BE2C (cell line): Measurements from ENCODE around the gene NPHP1.
"Not testable (repeated sequence)": the region's sequence is repeated elsewhere in the genome, so short reads cannot be mapped to it uniquely, and the experiment has no call there.

Source experiments
- DNase-seq: peaks from one replicate; pipeline ENCODE4 v3.0.0-alpha.2; 2020
- H3K27me3 ChIP-seq: fragments of 250-450 bp; sonication (Bioruptor Pico); 2 replicates; pipeline ENCODE4 v1.5.1; 2020; ENCODE audit warnings: mild to moderate bottlenecking
- H3K36me3 ChIP-seq: fragments of 250-450 bp; sonication (Bioruptor Pico); 2 replicates; pipeline ENCODE4 v1.5.1; 2020; ENCODE audit warnings: mild to moderate bottlenecking
- H3K4me1 ChIP-seq: fragments of 250-450 bp; sonication (Bioruptor Pico); 2 replicates; pipeline ENCODE4 v1.5.1; 2020
- H3K4me3 ChIP-seq: 2 replicates; pipeline ENCODE4 v1.5.1; 2011; ENCODE audit warnings: low read depth, low read length
- H3K9me3 ChIP-seq: fragments of 250-450 bp; sonication (Bioruptor Pico); 2 replicates; pipeline ENCODE4 v1.5.1; 2020
- TF ChIP-seq, protein P1 (sequence below): IDR thresholded peaks from 2 replicates; pipeline ENCODE4 v1.5.1; 2012; ENCODE audit warnings: mild to moderate bottlenecking, low read depth, low read length

Gene NPHP1

DNA sequence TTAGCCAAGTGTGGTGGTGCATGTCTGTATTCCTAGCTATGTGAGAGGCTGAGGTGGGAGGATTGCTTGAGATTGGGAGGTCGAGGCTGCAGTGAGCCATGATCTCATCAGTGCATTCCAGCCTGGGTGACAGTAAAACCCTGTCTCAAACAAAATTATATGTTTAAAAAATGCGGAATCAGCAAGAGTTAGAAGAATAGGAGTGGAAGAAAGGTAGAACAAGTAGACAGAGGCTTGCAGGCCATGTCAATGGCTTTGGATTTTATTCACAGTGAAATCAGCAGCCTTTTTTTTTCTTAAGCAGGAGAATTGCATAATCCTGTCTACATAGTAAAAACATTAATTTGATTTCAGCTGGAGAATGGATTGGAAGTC lies 15.4 kb upstream of the NPHP1 start:
- Histone ChIP-seq H3K4me1 (no peaks in the 10 kb centered on the region), H3K9me3 (no peaks in the 10 kb centered on the region), H3K36me3 (no peaks in the 10 kb centered on the region), H3K4me3 (no peak overlapping the region), H3K27me3 (no peaks in the 10 kb centered on the region)
- DNase-seq, result no peak
- TF ChIP-seq, protein P1, sequence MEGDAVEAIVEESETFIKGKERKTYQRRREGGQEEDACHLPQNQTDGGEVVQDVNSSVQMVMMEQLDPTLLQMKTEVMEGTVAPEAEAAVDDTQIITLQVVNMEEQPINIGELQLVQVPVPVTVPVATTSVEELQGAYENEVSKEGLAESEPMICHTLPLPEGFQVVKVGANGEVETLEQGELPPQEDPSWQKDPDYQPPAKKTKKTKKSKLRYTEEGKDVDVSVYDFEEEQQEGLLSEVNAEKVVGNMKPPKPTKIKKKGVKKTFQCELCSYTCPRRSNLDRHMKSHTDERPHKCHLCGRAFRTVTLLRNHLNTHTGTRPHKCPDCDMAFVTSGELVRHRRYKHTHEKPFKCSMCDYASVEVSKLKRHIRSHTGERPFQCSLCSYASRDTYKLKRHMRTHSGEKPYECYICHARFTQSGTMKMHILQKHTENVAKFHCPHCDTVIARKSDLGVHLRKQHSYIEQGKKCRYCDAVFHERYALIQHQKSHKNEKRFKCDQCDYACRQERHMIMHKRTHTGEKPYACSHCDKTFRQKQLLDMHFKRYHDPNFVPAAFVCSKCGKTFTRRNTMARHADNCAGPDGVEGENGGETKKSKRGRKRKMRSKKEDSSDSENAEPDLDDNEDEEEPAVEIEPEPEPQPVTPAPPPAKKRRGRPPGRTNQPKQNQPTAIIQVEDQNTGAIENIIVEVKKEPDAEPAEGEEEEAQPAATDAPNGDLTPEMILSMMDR, result no peak

DNA sequence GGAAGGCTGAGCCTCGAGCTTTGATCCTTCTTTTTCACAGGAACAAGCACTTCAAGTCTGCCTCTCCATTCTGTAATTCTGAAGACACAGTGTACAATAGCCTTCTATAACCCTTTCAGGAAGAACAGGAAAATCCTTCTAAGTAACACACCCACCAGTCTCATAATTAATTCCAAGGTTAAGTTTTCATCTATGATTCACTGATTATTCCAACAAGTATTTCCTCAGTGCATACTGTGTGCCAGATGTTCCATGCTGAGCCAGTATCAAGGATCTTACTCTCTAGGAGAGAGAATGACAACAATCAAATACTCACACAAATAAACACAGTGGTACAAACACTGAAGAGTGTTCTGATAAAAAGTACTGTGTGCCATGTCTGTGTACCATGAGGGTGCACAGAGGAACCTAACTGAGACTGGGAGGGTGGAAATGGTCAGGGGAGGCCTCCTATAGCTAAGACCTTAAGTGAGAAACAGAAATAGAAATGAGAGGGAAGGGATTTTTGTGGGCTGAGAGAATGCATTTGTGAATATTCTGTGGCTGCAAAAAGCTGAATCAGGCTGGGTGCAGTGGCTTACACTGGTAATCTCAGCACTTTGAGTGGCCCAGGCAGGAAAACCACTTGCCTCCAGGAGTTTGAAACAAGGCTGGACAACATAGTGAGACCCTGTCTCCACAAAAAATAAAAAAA lies 14.8 kb upstream of the NPHP1 start:
- H3K36me3 ChIP-seq, result no peaks in the 10 kb centered on the region
- H3K4me1 ChIP-seq, result no peaks in the 10 kb centered on the region
- H3K27me3 ChIP-seq, result no peaks in the 10 kb centered on the region
- no peak overlapping the region for H3K4me3 ChIP-seq
- TF ChIP-seq, protein P1, result no peak
- DNase-seq, result no peak
- H3K9me3 ChIP-seq, result no peaks in the 10 kb centered on the region

DNA sequence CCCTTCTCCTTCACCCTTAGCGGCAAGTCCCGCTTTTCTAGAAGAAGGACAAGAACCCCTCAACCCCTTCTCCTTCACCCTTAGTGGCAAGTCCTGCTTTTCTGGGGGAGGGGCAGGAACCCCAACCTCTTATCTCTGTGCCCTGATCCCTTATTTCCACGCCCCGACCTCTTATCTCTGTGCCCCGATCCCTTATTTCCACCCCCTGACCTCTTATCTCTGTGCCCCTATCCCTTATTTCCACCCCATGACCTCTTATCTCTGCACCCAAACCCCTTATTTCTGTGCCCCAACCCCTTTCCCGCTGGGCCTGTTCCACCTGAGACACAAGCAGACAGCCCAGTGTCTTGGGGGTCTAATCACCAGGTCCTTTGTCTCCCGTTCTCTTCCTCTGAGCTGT lies 14.1 kb upstream of the NPHP1 start:
- H3K36me3 ChIP-seq, DNase-seq, H3K9me3 ChIP-seq, H3K4me3 ChIP-seq, H3K27me3 ChIP-seq, H3K4me1 ChIP-seq: not testable (repeated sequence)

DNA sequence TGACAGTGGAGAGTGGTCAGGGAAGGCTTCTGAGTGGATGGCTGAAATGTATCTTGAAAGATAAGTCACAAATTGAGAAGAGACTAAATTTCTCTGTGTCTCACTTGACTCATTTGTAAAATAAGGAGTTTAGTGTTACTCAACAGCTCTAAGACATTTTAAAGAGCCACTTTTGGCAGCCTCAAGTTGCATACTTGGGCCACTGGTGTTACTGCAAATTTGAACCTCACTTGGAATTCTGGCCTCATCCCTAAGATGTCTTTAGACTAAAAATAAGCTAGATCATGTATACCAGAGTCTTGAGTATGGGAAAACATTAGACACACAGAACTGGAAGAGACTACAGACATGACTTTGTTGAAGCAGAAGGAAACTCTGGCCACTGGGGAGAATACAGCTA lies 12.0 kb upstream of the NPHP1 start:
- Histone ChIP-seq H3K4me1 (no peaks in the 10 kb centered on the region), H3K36me3 (no peaks in the 10 kb centered on the region), H3K27me3 (no peaks in the 10 kb centered on the region), H3K4me3 (no peak overlapping the region), H3K9me3 (no peaks in the 10 kb centered on the region)
- TF ChIP-seq, protein P1, result no peak
- no peak for DNase-seq

DNA sequence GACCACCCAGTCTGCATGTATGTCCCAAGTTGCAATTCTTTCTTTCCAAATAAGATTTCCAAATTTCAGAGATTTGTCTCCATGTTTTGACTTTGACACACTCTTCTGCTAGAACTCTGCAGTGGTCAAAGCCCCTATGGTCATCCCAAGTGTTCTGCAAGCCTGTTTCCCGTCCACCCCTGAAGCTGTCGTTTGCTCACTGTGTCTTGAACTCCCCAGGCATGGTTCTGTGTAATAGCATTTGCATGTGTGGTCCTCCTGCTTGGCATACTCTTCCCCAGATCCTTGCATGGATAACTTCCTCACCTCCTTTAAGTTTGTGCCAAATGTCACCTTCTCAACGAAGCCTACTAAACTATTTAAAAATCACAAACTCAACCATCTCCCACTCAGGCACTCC lies 11.4 kb upstream of the NPHP1 start:
- TF ChIP-seq, protein P1, result no peak
- no peaks in the 10 kb centered on the region for H3K27me3 ChIP-seq
- H3K9me3 ChIP-seq, result no peaks in the 10 kb centered on the region
- DNase-seq, result no peak
- no peaks in the 10 kb centered on the region for H3K36me3 ChIP-seq
- no peak overlapping the region for H3K4me3 ChIP-seq
- no peaks in the 10 kb centered on the region for H3K4me1 ChIP-seq

DNA sequence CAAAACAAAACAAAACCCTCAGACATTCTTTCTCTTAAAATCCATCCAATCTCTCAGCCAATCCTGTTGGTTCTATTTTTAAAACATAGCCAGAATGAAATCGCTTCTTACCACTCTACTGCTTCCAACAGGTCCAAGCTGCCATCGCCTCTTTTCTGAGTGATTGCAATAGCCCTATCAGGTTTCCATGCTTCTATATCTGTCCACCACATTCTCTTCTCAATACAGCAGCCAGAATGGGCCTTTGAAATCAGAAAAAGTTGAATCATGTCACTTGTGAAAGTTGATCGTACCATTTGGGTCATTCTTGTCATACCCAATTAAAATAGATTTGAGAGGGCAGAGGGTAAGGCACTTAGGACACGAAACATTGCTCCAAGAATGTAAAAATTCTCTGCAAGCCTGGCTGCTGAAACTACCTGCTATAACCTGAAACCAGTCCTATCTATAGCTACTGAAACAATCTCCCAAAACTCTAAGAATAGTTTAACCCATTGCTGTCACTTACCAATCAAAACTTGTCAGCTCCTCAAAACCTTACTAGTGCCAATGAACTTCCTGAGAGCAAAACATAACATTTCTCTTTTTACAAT lies 10.8 kb upstream of the NPHP1 start:
- TF ChIP-seq, protein P1, result no peak
- Histone ChIP-seq H3K4me3 (no peak overlapping the region), H3K36me3 (no peaks in the 10 kb centered on the region), H3K9me3 (no peaks in the 10 kb centered on the region), H3K4me1 (no peaks in the 10 kb centered on the region), H3K27me3 (no peaks in the 10 kb centered on the region)
- no peak for DNase-seq
